Gastroesophageal sphincter (tissue), 3 donors: ENCODE results near the gene RPL28.

Experiments used
- CTCF ChIP-seq, 4 experiments: fragments of 200-600 bp in 2 of 4; fragments of 450-650 bp in 2 of 4; sonication (generic) in 1 of 4; IDR thresholded peaks; one replicate each; pipeline ENCODE4 v1.5.1; 2017 to 2019; ENCODE audit warnings: antibody characterized with exemption in 4 of 4, mild to moderate bottlenecking in 2 of 4, moderate library complexity in 2 of 4
- POLR2A ChIP-seq, 2 donors: fragments of 450-650 bp; IDR thresholded peaks; one replicate each; pipeline ENCODE4 v1.6.1; 2017; ENCODE audit warnings: antibody characterized with exemption in 2 of 2, mild to moderate bottlenecking in 2 of 2, moderate library complexity in 1 of 2
- POLR2AphosphoS5 ChIP-seq: sonication (generic); formaldehyde crosslinking; IDR thresholded peaks from one replicate; pipeline ENCODE4 v1.6.1; 2017; ENCODE audit warnings: antibody characterized with exemption

GRCh38 chr19:55434356-55434919, 48.7 kb downstream of the RPL28 start:
- TF ChIP-seq CTCF (IDR thresholded peaks at IDR 0.05) (no peak), POLR2A (IDR thresholded peaks at IDR 0.05) (no peak), POLR2AphosphoS5 (no peak)
